Measurements from ENCODE around the gene F2RL2. TPM values are rescaled to one million over a fixed set of nuclear protein-coding genes. Genes with fewer than 3 reads are reported as not detected.

The F2RL2 gene
- total RNA-seq, 3 donors from 2014 or later: under 0.01 to 3.4 (median 2.9) TPM

GRCh38 chr5:76641514-76642120, 18.4 kb upstream of the F2RL2 start:
- no peaks in the 10 kb centered on the region for H3K36me3 ChIP-seq
- TF ChIP-seq POLR2A (IDR thresholded peaks at IDR 0.05) (no peak), CTCF (IDR thresholded peaks at IDR 0.05) (peak; percentile 20 to 69 (median 39))
- H3K27ac ChIP-seq: no peak overlapping the region
- no peaks in the 10 kb centered on the region for H3K9me3 ChIP-seq
- no peaks in the 10 kb centered on the region for H3K27me3 ChIP-seq
- DNase-seq (ENCODE audit: low spot score in 2 of 2): peak in 1 of 2 donors; percentile 27
- no peaks in the 10 kb centered on the region for H3K4me1 ChIP-seq
- intact Hi-C loops (cut with DNase I; ENCODE audit: low total_unique reads): no loop called here
- H3K4me3 ChIP-seq: no peak overlapping the region

DNA sequence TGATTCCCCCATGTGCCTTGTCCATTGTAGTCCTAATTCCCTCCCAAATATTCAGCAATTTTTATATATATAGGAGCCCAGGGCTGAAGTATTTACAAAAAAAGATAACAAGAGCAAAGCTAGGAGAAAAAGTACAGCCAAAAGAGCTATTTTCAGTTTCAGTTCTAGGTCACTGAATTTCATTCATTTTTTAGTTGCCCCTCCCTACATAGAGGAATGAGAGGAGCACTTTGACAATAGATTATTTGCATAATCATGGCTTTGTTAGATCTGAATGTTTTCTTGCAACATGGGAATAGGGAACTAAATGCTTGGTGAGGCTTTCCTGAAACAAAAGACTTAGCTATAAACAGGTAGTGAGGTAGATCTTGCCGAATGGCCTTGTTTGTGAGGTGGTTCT, 15.3 kb upstream of the F2RL2 start:
- Histone ChIP-seq H3K9me3 (no peaks in the 10 kb centered on the region), H3K4me3 (no peak overlapping the region), H3K4me1 (no peaks in the 10 kb centered on the region), H3K27ac (no peak overlapping the region), H3K36me3 (no peaks in the 10 kb centered on the region), H3K27me3 (no peaks in the 10 kb centered on the region)
- no peak for TF ChIP-seq POLR2AphosphoS5 (IDR thresholded peaks at IDR 0.05)
- intact Hi-C loops (cut with DNase I; ENCODE audit: low total_unique reads): no loop called here
- no peak for DNase-seq (ENCODE audit: low spot score in 2 of 2)

DNA sequence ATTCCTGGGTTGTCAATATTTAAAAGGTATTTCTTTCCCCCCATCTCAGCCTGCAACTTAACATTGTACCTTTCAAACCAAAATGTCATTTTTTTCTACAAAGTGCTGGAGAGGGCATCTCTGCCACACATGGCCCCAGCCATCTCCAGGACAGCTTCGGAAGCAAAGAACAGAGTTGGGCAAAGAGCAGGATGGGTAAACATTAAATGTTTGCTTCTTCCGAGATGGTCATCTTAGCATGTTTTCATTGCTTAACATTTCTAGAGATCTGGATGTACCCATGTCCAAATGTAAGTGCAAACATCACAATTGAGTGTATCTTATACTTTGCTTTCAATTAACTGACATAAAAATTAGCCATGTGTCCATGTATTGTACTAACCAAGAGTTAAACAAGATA, 14.3 kb upstream of the F2RL2 start:
- no peak for DNase-seq (ENCODE audit: low spot score in 2 of 2)
- Histone ChIP-seq H3K27me3 (no peaks in the 10 kb centered on the region), H3K4me1 (no peaks in the 10 kb centered on the region), H3K9me3 (no peaks in the 10 kb centered on the region), H3K4me3 (no peak overlapping the region), H3K36me3 (no peaks in the 10 kb centered on the region), H3K27ac (no peak overlapping the region)
- TF ChIP-seq CTCF (IDR thresholded peaks at IDR 0.05): no peak
- TF ChIP-seq POLR2A (IDR thresholded peaks at IDR 0.05): no peak
- TF ChIP-seq POLR2AphosphoS5 (IDR thresholded peaks at IDR 0.05): no peak
- intact Hi-C loops (cut with DNase I; ENCODE audit: low total_unique reads): no loop called here

DNA sequence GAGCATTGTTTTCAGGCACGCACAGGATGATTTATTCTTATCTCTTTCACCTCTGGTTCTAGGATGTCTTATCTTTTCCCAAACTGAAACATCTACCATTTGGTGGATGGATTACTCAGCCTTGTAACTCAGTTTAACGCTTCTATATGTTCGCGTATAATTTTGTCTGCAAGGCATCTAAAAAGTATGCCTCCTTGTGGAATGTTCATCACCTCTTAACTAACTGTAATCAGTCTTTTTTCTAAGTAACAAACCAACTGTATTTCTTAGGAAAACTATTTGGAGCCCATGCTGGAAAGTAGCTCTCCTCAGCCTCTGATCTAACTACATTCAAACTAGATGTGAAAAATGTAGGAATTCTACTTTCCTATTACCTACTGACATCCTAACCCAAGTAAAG, 11.5 kb upstream of the F2RL2 start:
- TF ChIP-seq CTCF (IDR thresholded peaks at IDR 0.05) (no peak), POLR2AphosphoS5 (IDR thresholded peaks at IDR 0.05) (no peak), POLR2A (IDR thresholded peaks at IDR 0.05) (no peak)
- Histone ChIP-seq H3K27ac (no peak overlapping the region), H3K27me3 (no peaks in the 10 kb centered on the region), H3K9me3 (no peaks in the 10 kb centered on the region), H3K4me1 (no peaks in the 10 kb centered on the region), H3K4me3 (no peak overlapping the region), H3K36me3 (no peaks in the 10 kb centered on the region)
- intact Hi-C loops (cut with DNase I; ENCODE audit: low total_unique reads): no loop called here
- no peak for DNase-seq (ENCODE audit: low spot score in 2 of 2)

DNA sequence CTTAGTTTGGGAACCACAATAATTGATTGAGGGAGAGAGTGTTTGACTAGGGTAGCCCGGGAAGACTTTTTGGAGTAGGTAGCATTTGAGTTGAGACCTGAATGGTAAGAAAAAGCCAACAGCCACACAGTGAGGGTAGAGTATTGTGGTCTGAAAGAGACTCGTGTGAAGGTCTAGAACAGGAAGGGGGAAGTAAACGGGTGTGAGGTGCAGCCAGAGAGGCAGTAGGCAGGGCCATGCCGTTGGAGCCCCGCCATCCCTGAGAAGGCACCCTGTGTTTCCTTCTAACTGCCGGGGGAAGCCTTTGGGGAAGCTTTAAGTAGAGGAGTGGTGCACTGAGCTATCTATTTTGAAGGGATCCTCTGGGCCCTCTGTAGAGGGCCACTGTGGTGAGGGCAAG, 3.5 kb upstream of the F2RL2 start:
- no peaks in the 10 kb centered on the region for H3K9me3 ChIP-seq
- no peak overlapping the region for H3K4me3 ChIP-seq
- H3K4me1 ChIP-seq: no peaks in the 10 kb centered on the region
- no peak overlapping the region for H3K27ac ChIP-seq
- H3K27me3 ChIP-seq: no peaks in the 10 kb centered on the region
- H3K36me3 ChIP-seq: no peaks in the 10 kb centered on the region
- no peak for TF ChIP-seq POLR2A (IDR thresholded peaks at IDR 0.05)
- no peak for TF ChIP-seq POLR2AphosphoS5 (IDR thresholded peaks at IDR 0.05)
- TF ChIP-seq CTCF (IDR thresholded peaks at IDR 0.05): no peak
- intact Hi-C loops (cut with DNase I; ENCODE audit: low total_unique reads): no loop called here
- no peak for DNase-seq (ENCODE audit: low spot score in 2 of 2)
